Nucleus accumbens (tissue), 56 donors: Measurements from ENCODE around the gene CPLX1.

Experiments used
- DNase-seq, 56 donors: peaks; one replicate each; lab custom pipeline; 2025; lab: John Stamatoyannopoulos, UW

Gene CPLX1

GRCh38 chr4:856225-856901, 30.4 kb upstream of the CPLX1 start:
- no peak for DNase-seq

- DNase-seq, result no peak
Measured at GRCh38 chr4:855880-856224, 29.9 kb upstream of the CPLX1 start.

GRCh38 chr4:854356-854755, 28.4 kb upstream of the CPLX1 start:
- no peak for DNase-seq

- DNase-seq, result no peak
Measured at GRCh38 chr4:853416-853781, 27.5 kb upstream of the CPLX1 start.

GRCh38 chr4:851701-852430, 25.9 kb upstream of the CPLX1 start:
- DNase-seq, result no peak

- no peak for DNase-seq
Measured at GRCh38 chr4:850323-850945, 24.5 kb upstream of the CPLX1 start.

GRCh38 chr4:849478-850175, 23.7 kb upstream of the CPLX1 start:
- DNase-seq, result no peak

- DNase-seq, result no peak
Measured at GRCh38 chr4:848803-849477, 23.0 kb upstream of the CPLX1 start.

GRCh38 chr4:848307-848691, 22.4 kb upstream of the CPLX1 start:
- no peak for DNase-seq

- no peak for DNase-seq
Measured at GRCh38 chr4:845836-846251, 19.9 kb upstream of the CPLX1 start.

GRCh38 chr4:845233-845835, 19.4 kb upstream of the CPLX1 start:
- no peak for DNase-seq

GRCh38 chr4:844752-845232, 18.9 kb upstream of the CPLX1 start:
- no peak for DNase-seq

GRCh38 chr4:839675-840443, 13.9 kb upstream of the CPLX1 start:
- no peak for DNase-seq

GRCh38 chr4:837772-838171, 11.8 kb upstream of the CPLX1 start:
- DNase-seq, result no peak

GRCh38 chr4:836750-837301, 10.9 kb upstream of the CPLX1 start:
- DNase-seq, result no peak

- no peak for DNase-seq
Measured at GRCh38 chr4:836003-836511, 10.1 kb upstream of the CPLX1 start.

GRCh38 chr4:835148-836002, 9.4 kb upstream of the CPLX1 start:
- DNase-seq, result no peak
